Hypothalamus (tissue), 51 donors: ENCODE measurements around the gene COX6B2.

Experiments
- DNase-seq, 51 donors: peaks; one replicate each; lab custom pipeline; 2025; lab: John Stamatoyannopoulos, UW

Gene COX6B2

DNA sequence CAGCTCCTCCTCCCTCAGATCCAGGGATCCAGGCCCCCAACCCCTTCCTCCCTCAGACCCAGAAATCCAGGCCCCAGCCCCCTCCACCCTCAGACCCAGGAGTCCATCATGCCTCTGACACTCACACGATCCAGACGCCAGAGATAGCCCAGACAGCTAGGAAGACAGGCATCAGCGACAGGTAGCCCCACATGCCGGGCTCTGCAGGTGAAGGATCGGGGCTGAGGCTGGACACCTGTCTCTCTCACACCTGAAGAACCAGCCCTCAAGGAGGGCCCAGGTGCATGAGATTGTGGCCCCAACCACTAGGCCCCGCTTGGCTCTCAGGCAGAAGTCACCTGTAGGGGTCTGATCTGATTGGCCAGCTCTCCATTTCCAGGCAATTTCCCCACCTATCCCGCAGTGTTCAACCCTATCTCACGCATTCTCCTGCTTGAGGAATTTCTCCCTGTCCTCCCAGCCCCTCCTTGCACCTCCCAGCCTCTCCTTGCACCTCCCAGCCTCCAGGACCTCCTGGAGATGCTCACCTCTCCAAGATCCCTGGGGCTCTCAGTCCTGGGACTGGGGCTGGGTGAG is 33.6 kb downstream of the COX6B2 start:
- DNase-seq, result no peak

DNA sequence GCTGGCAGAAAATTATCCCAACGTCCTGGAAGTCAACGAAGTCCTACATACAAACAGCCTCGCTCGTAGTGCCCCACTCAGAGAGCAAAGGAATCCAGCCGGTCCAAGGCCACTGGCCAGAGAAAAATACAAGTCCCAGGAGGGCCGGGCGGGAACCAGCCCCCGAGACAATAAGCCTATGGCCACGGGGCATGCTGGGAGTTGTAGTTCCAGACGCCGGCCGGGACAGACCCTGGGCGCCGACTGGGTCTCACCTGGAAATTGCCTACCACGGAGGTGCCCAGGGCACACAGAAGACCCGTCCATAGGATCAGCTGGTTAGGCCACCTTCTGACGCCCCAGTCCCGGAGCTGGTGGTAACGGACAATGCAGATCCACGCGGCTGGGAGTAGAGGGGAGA is 34.7 kb downstream of the COX6B2 start:
- peak in 28 of 51 donors; percentile 7 to 73 (median 34) for DNase-seq

DNA sequence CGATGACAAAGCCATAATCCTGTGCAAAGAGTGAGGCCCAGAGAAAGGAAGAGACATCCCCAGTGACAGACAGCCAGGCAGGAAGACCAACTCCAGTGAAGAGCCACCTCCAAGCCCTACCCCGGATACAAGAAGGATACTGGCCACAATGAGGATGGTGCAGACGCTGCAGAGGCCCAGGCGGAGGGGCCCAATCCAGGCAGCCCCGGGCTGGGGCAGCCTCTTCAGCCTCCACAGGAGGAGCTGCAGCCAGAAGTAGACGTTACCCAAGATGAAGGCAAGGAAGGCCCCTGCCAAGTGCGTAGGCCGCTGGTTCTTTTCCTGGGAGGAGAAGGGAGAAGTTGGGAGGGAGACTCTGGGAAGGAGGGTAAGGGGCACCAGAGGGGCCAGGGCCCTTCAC is 37.9 kb downstream of the COX6B2 start:
- DNase-seq, result no peak

DNA sequence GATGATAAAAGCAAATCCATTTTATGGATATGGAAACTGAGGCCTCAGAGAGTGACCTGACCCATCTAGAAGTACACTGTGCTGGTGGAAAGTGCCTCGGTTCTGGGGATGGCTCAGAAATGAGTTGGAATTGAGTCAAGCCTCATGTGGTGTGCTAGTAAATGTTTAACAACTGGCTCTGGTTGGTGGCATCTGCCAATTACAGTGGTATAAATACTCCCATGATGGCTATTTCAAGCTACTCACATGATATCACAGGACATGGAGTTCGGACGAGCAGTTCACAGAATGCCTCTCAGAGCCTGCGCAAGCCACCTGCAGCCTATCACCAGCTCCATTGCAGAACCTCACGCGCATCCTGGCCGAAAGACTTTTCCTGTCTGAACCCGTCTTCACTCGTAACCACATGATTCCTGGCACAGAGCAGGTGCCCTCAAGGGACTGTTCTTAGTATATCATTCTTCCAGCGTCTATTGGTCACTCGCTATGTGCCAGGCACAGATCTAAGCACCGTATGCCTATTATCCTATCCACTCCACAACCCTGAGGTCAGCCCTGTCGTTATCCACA is 38.5 kb downstream of the COX6B2 start:
- DNase-seq, result no peak

DNA sequence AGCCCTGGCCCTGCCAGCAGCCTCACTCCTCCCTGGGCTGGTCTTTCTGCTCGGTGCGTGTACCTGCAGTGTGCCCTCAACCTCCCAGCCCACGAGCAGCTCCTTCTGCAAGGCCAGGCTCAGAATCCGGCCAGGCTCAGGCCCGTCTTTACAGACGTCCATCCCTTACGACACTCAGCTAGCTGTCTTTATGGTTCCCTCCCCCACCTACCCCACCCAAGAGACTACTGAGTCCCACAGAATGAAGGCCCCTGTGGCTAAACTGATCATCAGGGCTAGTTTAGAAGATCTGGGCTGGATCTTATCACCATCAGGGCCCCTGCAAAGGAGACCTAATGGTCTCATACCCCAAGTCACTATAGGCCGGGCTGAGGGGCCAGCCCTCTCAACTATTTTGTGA is 40.1 kb downstream of the COX6B2 start:
- no peak for DNase-seq

DNA sequence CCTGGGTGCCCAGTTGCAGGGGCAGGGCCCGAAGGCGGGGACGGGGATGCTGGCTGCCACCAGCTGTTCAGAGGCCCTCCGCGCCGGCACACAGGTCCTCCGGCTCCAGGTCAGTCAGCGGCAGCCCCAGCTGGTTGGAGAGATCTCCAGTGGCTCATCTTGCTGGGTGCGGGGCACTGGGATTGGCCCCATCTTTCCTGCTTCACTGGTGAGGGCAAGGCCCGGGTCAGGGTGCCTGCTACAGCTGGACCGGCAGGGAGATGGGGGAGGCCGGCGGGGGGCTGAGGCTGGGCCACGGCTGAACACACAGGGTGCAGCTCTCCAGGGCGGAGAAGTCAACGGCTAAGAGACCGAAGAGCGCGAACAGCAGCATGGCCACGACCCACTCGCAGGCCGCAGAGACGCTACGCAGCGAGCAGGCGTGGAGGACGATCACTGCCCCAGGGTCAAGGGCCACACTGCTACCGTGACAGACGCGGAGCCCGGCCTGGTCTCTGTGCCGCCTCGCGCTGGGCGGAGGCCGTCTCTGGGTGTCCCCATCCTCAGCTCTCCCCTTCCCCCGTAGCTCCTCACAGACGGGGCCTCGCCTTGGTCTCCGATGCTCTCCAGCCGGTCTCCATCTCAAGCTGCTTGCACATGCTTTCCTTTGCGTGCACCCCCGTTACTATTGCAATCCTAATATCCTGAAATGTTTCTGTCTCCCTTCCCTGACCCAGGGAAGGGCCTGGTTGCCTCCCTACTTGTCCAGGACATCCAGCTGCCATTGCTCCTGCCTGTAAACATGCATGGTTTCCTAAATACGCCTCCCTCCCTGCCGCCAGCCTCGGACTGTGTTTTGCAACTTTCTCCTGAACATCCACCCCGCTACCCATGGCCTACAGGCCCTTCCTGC is 41.7 kb downstream of the COX6B2 start:
- peak in 1 of 51 donors; percentile 9 for DNase-seq

DNA sequence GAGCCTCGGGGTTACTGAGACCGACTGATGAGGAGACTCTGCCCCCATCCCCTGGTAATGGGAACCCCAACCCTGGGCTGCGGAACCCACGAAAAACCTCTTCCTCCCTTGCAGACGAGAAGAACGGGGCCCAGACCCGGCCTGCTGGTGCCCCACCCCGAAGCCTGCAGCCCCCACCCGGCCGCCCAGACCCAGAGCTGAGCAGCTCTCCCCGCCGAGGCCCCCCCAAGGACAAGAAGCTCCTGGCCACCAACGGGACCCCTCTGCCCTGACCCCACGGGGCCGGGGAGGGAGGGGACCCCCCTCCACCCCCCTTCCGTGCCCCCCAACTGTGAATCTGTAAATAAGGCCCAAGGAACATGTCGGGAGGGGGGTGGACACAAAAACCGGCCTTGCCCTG is 42.7 kb downstream of the COX6B2 start:
- DNase-seq, result no peak

DNA sequence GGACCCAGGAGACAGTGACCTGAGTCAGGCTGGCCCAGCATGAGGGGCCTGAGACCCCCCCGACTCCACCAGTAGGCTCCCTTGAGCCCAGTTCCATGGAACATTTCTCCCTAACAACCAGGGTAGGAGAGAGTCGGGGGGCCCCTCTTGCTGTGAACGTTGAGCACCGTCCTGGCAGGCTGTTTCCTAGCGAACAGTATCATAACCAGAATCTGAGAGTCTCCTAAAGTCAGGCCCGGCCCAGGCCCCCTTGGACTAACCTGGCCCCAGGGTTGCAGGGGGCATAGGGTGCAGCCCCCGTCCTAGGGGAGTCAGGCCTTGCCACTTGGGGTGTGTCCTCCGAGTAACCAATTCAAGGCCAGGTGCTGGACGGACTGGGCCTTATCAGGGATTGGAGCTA is 43.1 kb downstream of the COX6B2 start:
- DNase-seq, result no peak

DNA sequence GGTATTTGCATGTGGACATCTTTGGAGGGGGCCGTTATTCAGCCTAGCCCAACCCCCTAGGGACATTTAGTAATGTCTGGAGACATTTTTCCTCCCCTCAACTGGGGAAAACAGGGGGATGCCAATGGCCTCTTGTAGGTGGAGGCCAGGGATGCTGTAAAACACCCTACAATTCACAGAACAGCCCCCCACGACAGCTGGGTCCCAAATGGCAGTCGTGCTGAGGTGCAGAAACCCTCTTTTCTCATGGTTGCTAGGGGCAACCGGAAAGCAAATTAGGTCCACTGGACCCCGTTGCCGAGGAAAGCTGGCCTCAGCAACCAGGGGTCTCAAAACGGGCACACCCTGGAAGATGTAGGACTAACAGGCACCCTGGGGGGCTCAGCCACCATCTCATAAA is 44.0 kb downstream of the COX6B2 start:
- DNase-seq, result no peak

DNA sequence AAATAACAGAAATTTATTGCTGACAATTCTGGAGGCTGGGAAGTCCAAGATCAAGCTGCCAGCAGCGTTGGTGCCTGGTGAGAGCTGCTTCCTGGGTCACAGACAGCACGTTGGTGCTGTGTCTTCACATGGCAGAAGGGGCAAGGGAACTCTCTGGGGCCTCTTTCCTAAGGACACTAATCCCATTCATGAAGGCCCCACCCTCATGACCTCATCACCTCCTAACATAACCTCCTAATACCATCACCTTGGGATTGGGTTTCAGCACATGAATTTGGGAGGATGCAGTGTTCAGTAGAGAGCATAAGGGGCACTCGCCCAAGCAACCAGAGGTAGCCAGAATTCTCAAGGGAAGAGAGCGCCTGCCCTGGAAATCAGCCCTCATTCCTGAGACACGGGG is 45.1 kb downstream of the COX6B2 start:
- DNase-seq, result no peak

DNA sequence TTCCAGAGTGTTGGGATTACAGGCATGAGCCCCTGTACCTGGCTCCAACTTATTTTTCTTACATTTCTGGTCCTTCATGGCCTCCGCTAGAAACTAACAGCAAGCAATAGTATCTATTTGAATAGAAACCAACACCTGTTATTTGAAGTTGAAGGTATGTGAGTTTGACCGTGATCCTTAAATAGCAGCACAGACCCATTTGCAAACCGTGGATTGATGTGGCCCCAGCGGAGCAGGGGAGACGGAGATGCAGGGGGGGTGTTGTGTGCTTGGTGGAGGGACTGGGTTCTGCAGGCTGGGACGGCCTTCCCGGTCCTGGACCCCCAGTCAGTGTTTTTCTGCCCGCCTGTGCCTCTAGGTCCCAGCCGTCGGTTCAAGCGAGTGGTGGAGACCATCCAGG is 46.2 kb downstream of the COX6B2 start:
- DNase-seq, result no peak

DNA sequence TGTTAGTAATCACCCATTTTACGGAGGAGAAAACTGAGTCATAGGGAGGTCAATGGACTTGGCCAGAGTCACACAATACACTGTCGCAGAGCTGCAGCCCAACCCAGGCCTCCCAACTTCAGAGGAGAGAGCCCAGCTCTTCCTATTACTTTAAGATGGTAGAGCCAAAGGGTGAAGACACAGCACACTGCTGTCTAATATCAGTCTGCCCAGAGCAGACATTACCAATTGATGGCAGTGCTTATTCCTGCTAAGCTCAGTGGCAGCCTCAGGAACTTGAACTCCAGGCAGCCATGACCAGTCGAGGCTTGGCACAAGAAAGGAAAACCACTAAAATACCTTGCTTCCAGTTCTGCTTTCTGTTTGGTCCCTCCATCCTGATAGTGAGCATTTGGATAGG is 47.8 kb downstream of the COX6B2 start:
- DNase-seq, result no peak

DNA sequence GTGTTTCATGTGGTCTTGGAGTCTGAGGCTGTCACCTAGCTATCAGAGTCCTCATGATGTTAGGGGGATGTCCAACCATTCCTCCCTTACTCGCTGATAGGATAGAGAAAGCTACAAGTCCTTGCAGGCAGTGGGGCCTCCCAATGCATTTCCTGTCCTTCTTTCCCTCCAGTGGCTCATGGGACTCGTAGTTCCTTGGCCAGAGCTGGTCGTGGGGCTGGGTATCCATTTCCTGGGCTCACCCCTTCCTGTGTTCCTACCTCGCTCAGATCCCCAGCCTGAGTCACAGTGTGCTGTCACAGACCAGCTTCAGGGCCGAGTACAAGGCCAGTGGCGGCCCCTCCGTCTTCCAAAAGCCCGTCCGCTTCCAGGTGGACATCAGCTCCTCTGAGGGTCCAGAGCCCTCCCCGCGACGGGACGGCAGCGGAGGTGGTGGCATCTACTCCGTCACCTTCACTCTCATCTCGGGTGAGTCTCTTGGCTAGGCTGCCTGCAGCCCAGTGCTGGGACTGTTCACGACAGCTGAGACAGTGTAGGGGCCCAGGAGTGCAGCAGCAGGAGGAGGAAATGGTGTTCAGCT is 48.4 kb downstream of the COX6B2 start:
- no peak for DNase-seq

DNA sequence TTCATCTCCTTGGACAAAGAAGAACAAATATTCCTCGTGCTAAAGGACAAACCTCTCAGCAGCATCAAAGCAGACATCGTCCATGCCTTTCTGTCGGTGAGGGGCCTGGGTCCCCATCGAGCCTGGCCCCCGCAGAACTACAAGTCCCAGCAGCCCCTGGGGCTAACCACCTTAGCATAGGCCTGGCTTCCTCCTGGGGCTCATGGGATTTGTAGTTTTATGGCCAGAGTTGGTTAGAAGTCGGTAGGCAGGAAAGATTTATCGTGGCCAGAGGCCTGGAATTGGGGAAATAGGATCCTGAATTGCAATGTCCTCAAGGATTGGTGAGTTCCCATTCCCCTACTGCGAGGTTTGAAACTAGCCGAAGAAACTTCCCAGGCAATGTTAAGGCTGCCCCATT is 49.0 kb downstream of the COX6B2 start:
- DNase-seq, result peak in 2 of 51 donors; percentile 8 to 18

DNA sequence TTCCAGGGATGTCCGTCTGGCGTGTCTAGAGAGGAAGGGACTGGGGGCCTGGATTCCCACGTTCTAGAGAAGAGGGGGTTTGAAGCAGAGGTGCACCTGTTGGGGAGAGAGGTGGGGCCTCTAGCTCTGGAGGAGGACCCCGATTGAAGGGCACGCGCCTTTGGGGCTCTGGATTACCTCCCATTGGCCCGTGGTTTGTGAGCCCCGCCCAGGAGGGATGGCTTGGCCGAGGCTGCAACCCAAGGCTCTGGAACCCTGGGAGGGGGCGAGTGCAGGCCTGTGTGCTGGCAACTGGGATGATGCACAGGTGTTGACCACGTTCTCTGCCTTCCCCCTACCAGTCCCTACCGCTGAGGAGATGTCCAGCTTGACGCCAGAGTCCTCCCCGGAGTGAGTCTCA is 49.5 kb downstream of the COX6B2 start:
- no peak for DNase-seq

DNA sequence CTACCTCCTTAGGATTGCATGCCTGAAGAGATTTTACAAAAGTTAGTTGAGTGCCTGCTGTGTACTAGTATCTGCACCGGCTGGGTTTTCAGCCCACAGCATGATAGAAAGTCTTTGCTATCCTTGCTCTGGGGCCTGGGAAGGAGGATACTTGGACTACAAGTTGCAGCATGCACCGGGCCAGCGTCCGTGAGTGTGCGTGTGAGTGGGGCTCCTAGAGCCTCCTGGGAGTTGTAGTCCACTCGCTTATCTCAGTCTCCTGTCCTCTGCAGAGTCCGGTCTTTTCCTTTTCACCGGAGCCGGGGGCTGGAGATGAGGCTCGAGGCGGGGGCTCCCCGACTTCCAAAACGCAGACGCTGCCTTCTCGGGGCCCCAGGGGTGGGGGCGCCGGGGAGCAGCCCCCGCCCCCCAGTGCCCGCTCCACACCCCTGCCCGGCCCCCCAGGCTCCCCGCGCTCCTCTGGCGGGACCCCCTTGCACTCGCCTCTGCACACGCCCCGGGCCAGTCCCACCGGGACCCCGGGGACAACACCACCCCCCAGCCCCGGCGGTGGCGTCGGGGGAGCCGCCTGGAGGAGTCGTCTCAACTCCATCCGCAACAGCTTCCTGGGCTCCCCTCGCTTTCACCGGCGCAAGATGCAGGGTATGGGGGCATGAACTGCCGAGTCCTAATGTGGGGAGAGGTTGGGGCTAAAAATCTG is 50.1 kb downstream of the COX6B2 start:
- DNase-seq, result no peak

DNA sequence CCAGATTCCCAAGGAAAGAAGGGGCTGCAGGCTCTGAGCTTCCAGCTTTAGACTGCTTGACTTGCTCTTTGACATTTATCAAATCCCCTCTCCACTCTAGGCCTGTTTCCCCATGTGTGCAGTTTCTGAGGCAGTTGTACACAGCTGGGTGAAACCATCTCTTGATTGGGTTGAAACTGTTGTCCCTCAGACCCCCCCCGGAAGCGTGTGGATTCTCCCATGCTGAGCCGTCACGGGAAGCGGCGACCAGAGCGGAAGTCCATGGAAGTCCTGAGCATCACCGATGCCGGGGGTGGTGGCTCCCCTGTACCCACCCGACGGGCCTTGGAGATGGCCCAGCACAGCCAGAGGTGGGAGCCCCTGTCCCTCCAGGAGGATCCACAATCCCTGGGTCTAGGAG is 51.0 kb downstream of the COX6B2 start:
- DNase-seq, result no peak

DNA sequence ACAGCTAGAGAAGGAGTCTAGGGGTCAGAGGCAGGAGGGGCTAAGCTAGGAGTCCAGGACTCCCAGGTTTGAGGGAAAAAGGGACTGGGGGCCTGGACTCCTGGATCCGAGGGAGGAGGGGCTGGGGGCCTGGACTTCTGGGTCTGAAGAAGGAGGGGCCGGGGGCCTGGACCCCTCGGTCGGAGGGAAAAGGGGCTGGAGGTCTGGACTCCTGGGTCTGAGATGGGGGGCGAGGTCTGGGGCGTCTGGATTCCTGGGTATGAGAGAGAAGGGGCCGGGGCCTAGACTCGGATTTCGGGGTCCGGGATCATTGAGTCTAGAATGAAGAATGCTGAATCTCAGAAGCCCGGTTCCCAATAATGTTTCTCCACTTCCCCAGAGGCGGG is 52.2 kb downstream of the COX6B2 start:
- no peak for DNase-seq

DNA sequence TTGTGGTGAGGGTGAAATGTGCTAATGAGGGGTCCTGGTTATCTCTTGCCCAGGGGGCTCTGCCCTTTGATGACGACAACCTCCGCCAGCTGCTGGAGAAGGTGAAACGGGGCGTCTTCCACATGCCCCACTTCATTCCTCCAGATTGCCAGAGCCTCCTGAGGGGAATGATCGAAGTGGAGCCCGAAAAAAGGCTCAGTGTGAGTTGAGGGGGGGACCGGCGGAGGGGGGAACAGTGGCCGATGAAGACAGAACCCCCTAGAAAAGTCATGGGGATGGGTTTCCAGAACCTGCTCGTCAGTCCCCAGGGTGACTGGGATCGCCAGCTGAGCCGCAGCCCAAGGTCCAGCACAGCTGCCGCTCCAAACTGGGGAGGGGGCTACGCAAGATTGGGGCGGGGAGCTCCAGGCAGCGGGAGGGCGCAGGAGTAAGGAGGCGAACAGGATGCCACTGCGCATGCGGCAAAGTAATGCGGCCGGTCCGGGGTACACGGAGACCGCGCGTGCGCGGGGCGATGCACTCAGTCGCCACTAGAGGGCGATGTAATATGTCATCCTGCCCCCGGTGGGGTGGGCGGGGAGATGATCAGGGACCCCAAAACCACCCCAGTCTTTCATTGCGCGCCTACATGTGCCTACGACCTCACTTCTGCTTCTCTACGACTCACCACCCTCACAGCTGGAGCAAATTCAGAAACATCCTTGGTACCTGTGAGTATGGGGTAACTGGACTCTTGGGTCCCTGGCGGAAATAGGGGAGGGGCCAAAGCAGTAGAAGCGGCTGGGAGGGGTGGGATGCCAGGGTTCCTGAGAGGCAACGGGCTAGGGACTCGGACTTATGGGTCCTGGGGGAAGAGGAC is 52.8 kb downstream of the COX6B2 start:
- DNase-seq, result peak; percentile 26 to 88 (median 72)

DNA sequence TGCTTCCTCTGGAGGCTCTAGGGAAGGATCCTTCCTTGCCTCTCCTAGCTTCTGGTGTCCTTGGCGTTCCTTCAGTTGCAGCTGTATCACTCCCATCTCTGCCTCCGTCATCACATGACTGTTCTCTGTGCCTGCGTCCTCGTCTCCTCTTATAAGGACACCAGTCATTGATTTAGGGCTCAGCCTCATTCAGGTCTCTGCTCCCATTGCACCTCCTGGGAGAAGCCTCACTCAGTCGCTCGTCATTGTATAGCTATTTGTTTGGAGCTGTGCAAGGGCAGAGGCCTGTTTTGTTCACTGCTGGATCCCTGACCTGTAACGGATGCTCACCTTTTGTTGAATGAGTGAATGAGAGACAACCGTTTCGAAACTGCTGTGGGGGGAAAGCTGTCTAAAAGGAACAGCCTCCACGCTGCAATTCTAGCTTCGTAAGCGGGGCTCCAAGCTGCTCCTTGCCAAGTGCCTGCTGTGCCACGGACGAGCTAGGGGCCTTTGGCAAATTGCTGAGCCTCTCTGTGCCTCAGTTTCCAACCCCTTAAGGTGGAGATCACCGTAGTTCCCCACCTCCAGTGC is 53.5 kb downstream of the COX6B2 start:
- DNase-seq, result peak in 17 of 51 donors; percentile 4 to 52 (median 23)
